GM12878 (cell line): ENCODE results near the gene ZNF341. TPM values are rescaled to one million over a fixed set of nuclear protein-coding genes. Genes with fewer than 3 reads are reported as not detected.

Experiments
- ATAC-seq: fragments of 200-7000 bp; cut with Tn5 transposase; 3 replicates; pipeline ENCODE4 v1.9.1; 2020; ENCODE audit warnings: mild to moderate bottlenecking, moderate library complexity
- BruUV-seq: library from RNA; stranded (reverse); fragments of 400-500 nt; replicated peaks from 2 replicates; lab custom pipeline; 2021; lab: Mats Ljungman, UMichigan
- CTCF ChIA-PET: fragments of 300-600 bp; sonication (Branson Sonifier 250); formaldehyde crosslinking; extraction: SDS; loops from one replicate; lab custom pipeline; 2021; ENCODE audit warnings: inconsistent platforms; lab: Yijun Ruan, JAX
- POLR2A ChIA-PET: fragments of 350-600 bp; formaldehyde crosslinking; extraction: SDS; loops from one replicate; lab custom pipeline; 2021; ENCODE audit warnings: inconsistent platforms; lab: Charles Lee
- RAD21 ChIA-PET: fragments of 300-600 bp; sonication (Branson Sonifier 250); formaldehyde crosslinking; loops from one replicate; lab custom pipeline; 2023; ENCODE audit warnings: antibody characterized with exemption; ENCODE audit not compliant: unreplicated experiment; lab: Charles Lee
- SMC1A ChIA-PET: fragments of 300-600 bp; sonication (Branson Sonifier 250); formaldehyde crosslinking; loops from one replicate; lab custom pipeline; 2023; ENCODE audit not compliant: unreplicated experiment, uncharacterized antibody; lab: Charles Lee
- DNase-seq: peaks from one replicate; pipeline ENCODE4 v3.0.0-alpha.2; 2011; ENCODE audit warnings: low read depth, low spot score
- FAIRE-seq: peaks from 3 replicates; lab custom pipeline; 2011; peaks lifted over from hg19 to GRCh38; lab: Jason Lieb, UNC
- H2AFZ ChIP-seq: 2 replicates; pipeline ENCODE4 v1.6.0; 2011; ENCODE audit warnings: low read depth, low read length, control low read depth; ENCODE audit not compliant: control insufficient read depth
- H3K27ac ChIP-seq: 2 replicates; pipeline ENCODE4 v1.5.1; 2011; ENCODE audit warnings: control low read depth; ENCODE audit not compliant: control insufficient read depth, insufficient read depth
- H3K27me3 ChIP-seq, 2 experiments: replicated peaks in 1 of 2; 2 replicates each; pipeline versions ENCODE4 v1.6.0 to v1.6.1; 2011; ENCODE audit warnings: low read length in 1 of 2; ENCODE audit not compliant: control insufficient read depth in 2 of 2, insufficient read depth in 2 of 2
- H3K36me3 ChIP-seq, 2 experiments: 2 replicates each; pipeline ENCODE4 v1.5.1; 2011; ENCODE audit warnings: low read length in 1 of 2; ENCODE audit not compliant: control insufficient read depth in 2 of 2, insufficient read depth in 2 of 2
- H3K4me1 ChIP-seq: 2 replicates; pipeline ENCODE4 v1.6.1; 2011; ENCODE audit warnings: mild to moderate bottlenecking, low read length, moderate library complexity, mixed read lengths; ENCODE audit not compliant: control insufficient read depth, insufficient read depth
- H3K4me2 ChIP-seq: 2 replicates; pipeline ENCODE4 v1.6.0; 2011; ENCODE audit warnings: control low read depth; ENCODE audit not compliant: control insufficient read depth, insufficient read depth
- H3K4me3 ChIP-seq: fragments of 200-600 bp; sonication (generic); 2 replicates; pipeline ENCODE4 v1.5.1; 2016
- H3K79me2 ChIP-seq: 2 replicates; pipeline ENCODE4 v1.6.0; 2011; ENCODE audit warnings: low read length; ENCODE audit not compliant: control insufficient read depth, insufficient read depth
- H3K9ac ChIP-seq: 2 replicates; pipeline ENCODE4 v1.8.0; 2011; ENCODE audit warnings: low read length, control low read depth, mixed read lengths; ENCODE audit not compliant: control insufficient read depth, insufficient read depth
- H3K9me3 ChIP-seq: replicated peaks from 3 replicates; pipeline ENCODE4 v1.5.1; 2011; ENCODE audit warnings: mild to moderate bottlenecking, low read length; ENCODE audit not compliant: control insufficient read depth, insufficient read depth
- H4K20me1 ChIP-seq: 2 replicates; pipeline ENCODE4 v1.6.0; 2011; ENCODE audit not compliant: control insufficient read depth, insufficient read depth
- ATF7 ChIP-seq: fragments of 450-650 bp; IDR thresholded peaks from 2 replicates; pipeline ENCODE4 v1.6.1; 2016; ENCODE audit warnings: low read depth, mild to moderate bottlenecking
- BCL11A ChIP-seq: IDR thresholded peaks from 2 replicates; pipeline ENCODE4 v1.6.1; 2011; ENCODE audit warnings: low read depth, low read length
- CTCF ChIP-seq, 3 experiments: IDR thresholded peaks in 2 of 3; conservative IDR thresholded peaks in 1 of 3; 2 replicates each; pipeline ENCODE4 v1.5.1; 2011; ENCODE audit warnings: low read depth in 3 of 3, low read length in 3 of 3, mild to moderate bottlenecking in 3 of 3, control low read depth in 2 of 3, moderate library complexity in 2 of 3, inconsistent platforms in 1 of 3, mixed read lengths in 1 of 3; ENCODE audit not compliant: control insufficient read depth in 2 of 3, insufficient read depth in 1 of 3; ENCODE audit errors: extremely low read depth in 1 of 3
- NR2F1 ChIP-seq: fragments of 450-650 bp; conservative IDR thresholded peaks from 2 replicates; pipeline ENCODE4 v1.6.1; 2017; ENCODE audit warnings: mild to moderate bottlenecking
- PAX8 ChIP-seq: fragments of 450-650 bp; IDR thresholded peaks from 2 replicates; pipeline ENCODE4 v1.6.1; 2017; ENCODE audit warnings: mild to moderate bottlenecking, moderate library complexity
- SIN3A ChIP-seq: IDR thresholded peaks from 2 replicates; pipeline ENCODE4 v1.6.1; 2012; ENCODE audit warnings: low read depth, low read length, improper control_type of control experiment
- TCF12 ChIP-seq: IDR thresholded peaks from 2 replicates; pipeline ENCODE4 v1.6.1; 2011; ENCODE audit warnings: low read depth, mild to moderate bottlenecking, low read length
- WGBS: methylation state at CpG from one replicate; pipeline ENCODE4 v1.1.6; 2016; ENCODE audit warnings: low lambda C conversion rate; ENCODE audit not compliant: insufficient replicate concordance, insufficient coverage; ENCODE audit errors: missing lambda C conversion rate; 5-methylcytosine and 5-hydroxymethylcytosine counted together
- in situ Hi-C: fragments of 300-500 bp; cut with MboI; formaldehyde crosslinking; loops from 9 replicates; pipeline ENCODE4 v1.14.3; 2018; ENCODE audit warnings: mixed read lengths
- intact Hi-C: fragments of 100-400 bp; cut with micrococcal nuclease; formaldehyde crosslinking; loops from one replicate; pipeline ENCODE4 v1.14.2; 2022; ENCODE audit not compliant: unreplicated experiment
- polyA plus RNA-seq, 11 experiments: library from polyadenylated mRNA; depleted of rRNA in 4 of 11; unstranded in 6 of 11; stranded (reverse) in 5 of 11; fragments of >200 nt; fragmentation: Nextera tagmentation in 4 of 11; fragmentation: Illumina TruSeq in 1 of 11; extraction: Ambion mirVana in 4 of 11; extraction: Trizol in 1 of 11; gene quantifications; 1 replicate in 1 of 11; 2 replicates in 10 of 11; pipeline versions ENCODE4 v1.2.1 to v1.2.3, GENCODE V29; 2011 to 2016; ENCODE audit warnings: inconsistent platforms in 2 of 11, missing spikeins in 2 of 11, low read depth in 1 of 11
- total RNA-seq, 4 experiments: library from RNA; depleted of rRNA in 3 of 4; stranded (reverse); fragments of >200 nt in 3 of 4; fragmentation: Illumina TruSeq in 1 of 4; extraction: Trizol in 1 of 4; gene quantifications; 2 replicates each; pipeline versions ENCODE4 v1.2.1 to v1.2.3, GENCODE V29; 2013 to 2021
- TF ChIP-seq, protein P1 (sequence below): fragments of 450-650 bp; IDR thresholded peaks from 2 replicates; pipeline ENCODE4 v1.6.1; 2017; ENCODE audit warnings: mild to moderate bottlenecking

ZNF341 gene
- total and polyA plus RNA-seq, 10 of the 15 experiments (the other 5 are each of a cell fraction or from before 2014, with no cell fraction given) = 0.18 to 5.0 (median 2.6) TPM

DNA sequence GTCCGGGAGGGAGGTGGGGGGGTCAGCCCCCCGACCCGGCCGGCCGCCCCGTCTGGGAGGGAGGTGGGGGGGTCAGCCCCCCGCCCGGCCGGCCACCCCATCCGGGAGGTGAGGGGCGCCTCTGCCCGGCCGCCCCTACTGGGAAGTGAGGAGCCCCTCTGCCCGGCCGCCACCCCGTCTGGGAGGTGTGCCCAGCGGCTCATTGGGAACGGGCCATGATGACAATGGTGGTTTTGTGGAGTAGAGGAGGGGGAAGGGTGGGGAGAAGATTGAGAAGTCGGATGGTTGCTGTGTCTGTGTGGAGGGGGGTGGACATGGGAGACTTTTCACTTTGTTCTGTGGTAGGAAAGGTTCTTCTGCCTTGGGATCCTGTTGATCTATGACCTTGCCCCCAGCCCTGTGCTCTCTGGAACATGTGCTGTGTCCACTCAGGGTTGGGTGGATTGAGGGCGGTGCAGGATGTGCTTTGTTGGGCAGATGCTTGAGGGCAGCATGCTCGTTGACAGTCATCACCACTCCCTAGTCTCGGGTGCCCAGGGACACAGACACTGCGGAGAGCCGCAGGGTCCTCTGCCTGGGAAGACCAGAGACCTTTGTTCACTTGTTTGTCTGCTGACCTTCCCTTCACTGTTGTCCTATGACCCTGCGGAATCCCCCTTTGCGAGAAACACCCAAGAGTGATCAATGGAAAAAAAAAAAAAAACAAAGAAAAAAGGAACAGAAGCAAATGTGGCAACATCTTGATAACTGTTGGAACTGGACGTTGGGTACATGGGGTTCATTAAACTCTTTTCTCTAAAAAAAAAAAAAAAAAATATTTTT, 30.0 kb upstream of the ZNF341 start:
- Histone ChIP-seq H2AFZ (no peak overlapping the region), H3K9ac (no peak overlapping the region), H4K20me1 (no peaks in the 10 kb centered on the region), H3K27me3 (no peaks in the 10 kb centered on the region), H3K4me2 (no peak overlapping the region), H3K4me1 (no peaks in the 10 kb centered on the region), H3K9me3 (no peaks in the 10 kb centered on the region), H3K79me2 (no peaks in the 10 kb centered on the region), H3K4me3 (no peak overlapping the region), H3K27ac (no peak overlapping the region), H3K36me3 (no peaks in the 10 kb centered on the region)
- ChIA-PET POLR2A (no interaction called here), RAD21 (no interaction called here), SMC1A (no interaction called here), CTCF (no interaction called here)
- in situ Hi-C loops (no loop called here), intact Hi-C loops (no loop called here)
- DNase-seq (no peak), ATAC-seq (no peak), FAIRE-seq (no peak)
- 98% methylated on average over 7 of the region's 27 CpGs for WGBS
- TF ChIP-seq ATF7 = no peak
- TF ChIP-seq SIN3A = no peak
- no peak for TF ChIP-seq NR2F1
- TF ChIP-seq, protein P1, sequence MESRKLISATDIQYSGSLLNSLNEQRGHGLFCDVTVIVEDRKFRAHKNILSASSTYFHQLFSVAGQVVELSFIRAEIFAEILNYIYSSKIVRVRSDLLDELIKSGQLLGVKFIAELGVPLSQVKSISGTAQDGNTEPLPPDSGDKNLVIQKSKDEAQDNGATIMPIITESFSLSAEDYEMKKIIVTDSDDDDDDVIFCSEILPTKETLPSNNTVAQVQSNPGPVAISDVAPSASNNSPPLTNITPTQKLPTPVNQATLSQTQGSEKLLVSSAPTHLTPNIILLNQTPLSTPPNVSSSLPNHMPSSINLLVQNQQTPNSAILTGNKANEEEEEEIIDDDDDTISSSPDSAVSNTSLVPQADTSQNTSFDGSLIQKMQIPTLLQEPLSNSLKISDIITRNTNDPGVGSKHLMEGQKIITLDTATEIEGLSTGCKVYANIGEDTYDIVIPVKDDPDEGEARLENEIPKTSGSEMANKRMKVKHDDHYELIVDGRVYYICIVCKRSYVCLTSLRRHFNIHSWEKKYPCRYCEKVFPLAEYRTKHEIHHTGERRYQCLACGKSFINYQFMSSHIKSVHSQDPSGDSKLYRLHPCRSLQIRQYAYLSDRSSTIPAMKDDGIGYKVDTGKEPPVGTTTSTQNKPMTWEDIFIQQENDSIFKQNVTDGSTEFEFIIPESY = no peak
- TF ChIP-seq CTCF (IDR thresholded peaks at IDR 0.05 in 2 of 3, conservative IDR thresholded peaks at IDR 0.05 in 1 of 3; ENCODE audit: control insufficient read depth in 2 of 3, extremely low read depth in 1 of 3, insufficient read depth in 1 of 3, low read depth in 3 of 3, low read length in 3 of 3) = no peak
- TF ChIP-seq BCL11A = no peak
- no peak for TF ChIP-seq PAX8
- no peak for TF ChIP-seq TCF12
- BruUV-seq = no TSS peak
